Measurements from ENCODE around the gene TBX20.
"Not testable (repeated sequence)": the region's sequence is repeated elsewhere in the genome, so short reads cannot be mapped to it uniquely, and the experiment has no call there.

DNA sequence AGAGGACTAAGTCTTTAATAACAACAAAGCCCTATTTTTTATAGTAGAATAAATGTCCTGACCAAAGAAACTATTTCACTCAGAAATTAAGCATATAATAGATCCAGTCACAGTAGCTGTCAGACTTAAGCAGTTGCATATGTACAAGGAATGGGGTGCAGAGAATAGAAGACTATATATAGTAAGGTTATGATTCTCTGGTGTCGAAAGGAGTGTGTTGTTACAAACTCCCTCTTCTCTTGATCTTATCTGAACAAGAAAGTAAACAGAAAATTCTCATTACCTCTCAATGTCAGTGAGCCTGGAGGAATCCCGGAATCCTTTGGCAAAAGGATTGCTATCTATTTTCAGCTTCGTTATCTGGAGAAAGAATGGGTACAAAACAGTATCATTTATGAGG, 22.7 kb downstream of the TBX20 start:
- TF ChIP-seq, protein P1, sequence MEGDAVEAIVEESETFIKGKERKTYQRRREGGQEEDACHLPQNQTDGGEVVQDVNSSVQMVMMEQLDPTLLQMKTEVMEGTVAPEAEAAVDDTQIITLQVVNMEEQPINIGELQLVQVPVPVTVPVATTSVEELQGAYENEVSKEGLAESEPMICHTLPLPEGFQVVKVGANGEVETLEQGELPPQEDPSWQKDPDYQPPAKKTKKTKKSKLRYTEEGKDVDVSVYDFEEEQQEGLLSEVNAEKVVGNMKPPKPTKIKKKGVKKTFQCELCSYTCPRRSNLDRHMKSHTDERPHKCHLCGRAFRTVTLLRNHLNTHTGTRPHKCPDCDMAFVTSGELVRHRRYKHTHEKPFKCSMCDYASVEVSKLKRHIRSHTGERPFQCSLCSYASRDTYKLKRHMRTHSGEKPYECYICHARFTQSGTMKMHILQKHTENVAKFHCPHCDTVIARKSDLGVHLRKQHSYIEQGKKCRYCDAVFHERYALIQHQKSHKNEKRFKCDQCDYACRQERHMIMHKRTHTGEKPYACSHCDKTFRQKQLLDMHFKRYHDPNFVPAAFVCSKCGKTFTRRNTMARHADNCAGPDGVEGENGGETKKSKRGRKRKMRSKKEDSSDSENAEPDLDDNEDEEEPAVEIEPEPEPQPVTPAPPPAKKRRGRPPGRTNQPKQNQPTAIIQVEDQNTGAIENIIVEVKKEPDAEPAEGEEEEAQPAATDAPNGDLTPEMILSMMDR (conservative IDR thresholded peaks at IDR 0.05) = not testable (repeated sequence)
- not testable (repeated sequence) for TF ChIP-seq ZFX (IDR thresholded peaks at IDR 0.05)
